HG03196 (cell line): ENCODE measurements around the gene BCKDHB.
A peak's percentile ranks its signal among the peaks of the same experiment; 100 is the strongest.

Source experiments
- ATAC-seq: cut with Tn5 transposase; IDR thresholded peaks from one replicate; pipeline ENCODE4 v1.9.1; 2021; ENCODE audit not compliant: unreplicated experiment

The BCKDHB gene

DNA sequence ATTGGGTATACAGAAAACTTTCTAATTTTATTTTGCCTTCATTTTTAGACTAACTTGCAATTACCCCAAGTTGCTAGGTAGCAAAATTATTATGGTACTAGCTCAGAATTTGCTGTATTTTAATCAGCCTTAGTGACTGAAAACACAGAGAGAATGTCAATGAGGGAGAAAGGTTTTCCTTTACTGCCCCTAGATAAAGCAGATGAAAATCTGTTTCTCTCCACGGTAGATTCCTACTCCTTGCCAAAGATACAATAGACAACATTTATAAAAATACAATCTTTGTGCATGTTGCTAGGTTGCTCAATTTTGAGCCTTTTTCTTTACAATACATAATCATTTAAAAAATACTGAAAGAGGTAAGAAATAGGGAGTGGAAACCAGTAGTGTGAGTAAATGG lies 222.2 kb downstream of the BCKDHB start:
- no peak for ATAC-seq

DNA sequence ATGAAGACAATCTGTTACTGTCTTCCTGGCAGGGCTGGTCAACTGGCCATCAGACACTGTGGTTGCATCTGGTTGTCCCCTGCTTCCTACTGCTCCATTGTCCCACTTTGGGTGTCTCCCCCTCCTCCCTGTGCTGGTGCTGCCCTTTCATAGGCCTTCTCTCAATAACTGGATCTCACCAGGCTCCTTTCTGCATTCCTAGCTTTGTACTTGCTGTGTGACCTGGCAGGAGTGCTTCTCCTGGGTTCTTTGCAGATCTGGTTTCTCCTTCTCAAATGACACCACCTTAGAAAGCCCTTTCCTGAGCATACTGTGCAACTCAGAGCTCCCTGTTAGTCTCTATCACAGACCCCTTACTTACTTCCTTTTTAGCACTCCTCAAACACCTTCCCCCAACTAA lies 223.0 kb downstream of the BCKDHB start:
- no peak for ATAC-seq

DNA sequence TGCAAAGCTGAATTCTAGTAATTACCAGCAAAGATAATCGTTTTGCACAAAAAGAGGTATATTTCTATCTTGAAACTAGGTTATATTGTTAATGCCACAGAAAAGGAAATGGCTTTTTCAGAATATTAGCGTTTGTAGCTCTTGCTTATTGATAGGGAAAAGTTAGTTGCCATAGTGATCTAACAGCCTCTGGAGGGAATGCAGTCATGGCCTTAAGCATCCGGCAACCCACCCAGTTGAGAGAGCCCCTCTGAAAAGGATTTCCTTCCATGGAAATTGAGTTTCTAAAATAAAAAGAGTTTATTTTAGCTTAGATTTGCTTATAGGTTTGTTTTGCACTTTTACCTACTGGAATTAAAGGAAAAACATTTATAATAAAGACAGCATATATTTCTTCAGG lies 224.5 kb downstream of the BCKDHB start:
- no peak for ATAC-seq

DNA sequence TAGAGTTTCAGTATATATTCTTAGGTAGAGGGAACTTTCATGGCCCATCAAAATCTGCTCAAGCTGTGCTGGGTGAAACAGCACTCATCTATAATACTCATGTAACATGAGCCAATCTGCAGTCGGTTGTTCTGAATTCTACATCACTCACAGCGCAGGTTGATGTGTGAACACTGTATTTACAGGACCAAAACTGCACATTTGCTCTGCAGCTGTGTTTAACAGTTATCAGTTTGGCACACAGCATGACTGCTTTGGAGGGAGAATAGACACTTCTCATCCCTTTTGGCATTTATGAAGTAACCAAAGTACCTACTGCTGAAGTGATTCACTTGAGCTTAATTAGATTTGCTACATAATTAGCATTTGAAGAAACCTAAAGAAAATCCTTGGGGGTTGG lies 225.1 kb downstream of the BCKDHB start:
- ATAC-seq, result no peak

DNA sequence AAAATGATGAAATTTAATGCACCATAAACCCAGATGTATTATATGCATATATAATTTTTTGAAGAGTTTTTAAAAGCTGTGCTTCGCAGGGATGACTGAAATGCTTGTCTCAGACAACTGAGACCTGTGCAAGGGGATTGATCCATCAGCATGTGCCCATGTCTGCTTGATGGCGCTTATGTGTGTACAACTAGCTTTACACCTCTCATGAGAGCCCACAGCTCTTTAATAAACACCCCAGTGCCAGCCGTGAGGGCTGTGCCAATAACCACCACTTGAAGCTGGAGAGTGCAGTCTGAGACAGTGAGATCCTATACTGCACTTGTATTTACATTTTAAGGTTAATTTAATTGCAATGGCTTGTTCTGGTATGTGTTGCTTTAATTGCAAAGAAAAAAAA lies 225.5 kb downstream of the BCKDHB start:
- ATAC-seq, result no peak

DNA sequence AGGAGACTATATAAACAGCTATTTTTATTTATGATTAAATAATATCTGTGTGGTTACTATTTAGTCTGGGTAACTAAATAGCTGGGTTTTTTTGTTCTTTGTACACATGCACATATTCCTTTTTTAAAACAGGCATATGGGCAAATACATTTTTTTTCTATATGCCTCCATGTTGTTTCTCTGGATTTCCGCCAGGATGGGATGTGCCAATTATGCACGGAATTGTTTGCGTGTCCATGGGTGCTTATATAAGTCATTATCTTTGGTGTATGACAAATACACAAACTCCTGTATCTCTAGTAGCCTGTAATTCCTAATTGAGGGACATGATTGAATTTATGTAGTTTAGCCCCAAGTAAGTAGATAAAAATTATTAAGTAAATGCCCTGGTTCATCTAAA lies 226.9 kb downstream of the BCKDHB start:
- ATAC-seq, result no peak

DNA sequence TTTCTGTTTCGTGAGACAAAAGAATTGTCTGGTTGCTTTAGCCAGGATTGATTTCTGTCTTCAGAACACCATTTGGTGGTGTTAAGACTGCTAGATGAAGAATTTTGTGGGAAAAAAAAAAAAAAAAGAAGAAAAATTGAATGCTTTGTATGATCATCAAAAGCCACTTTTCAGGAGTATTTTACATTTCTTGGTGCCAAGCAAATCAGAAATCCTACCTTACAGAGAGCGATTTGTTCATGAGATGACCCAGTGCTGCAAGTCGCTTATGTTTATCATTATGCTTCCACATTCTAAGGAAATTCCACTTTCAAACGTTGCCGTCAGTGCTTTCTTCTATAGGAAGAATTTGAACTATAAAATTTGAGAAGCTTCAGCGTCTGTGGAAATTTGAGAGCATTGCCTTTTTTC lies 228.7 kb downstream of the BCKDHB start:
- ATAC-seq, result no peak

DNA sequence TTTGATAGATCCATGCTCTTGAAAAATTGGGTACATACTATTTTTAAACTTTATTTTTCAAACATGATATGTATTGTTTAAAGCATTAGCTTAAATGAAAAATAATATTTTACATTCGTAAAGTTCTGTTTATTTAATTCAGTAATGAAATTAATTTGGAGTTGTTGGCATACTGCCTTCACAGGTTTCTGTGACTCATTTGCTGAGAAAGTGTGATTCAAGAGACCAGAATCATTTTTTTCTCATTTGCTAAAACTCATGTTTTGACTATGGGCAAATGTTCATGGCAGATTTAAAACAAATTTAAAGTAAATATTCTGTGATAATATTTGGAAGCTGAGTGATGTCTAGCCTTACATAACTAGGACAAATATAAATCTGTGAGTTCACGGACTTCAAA lies 230.4 kb downstream of the BCKDHB start:
- no peak for ATAC-seq

DNA sequence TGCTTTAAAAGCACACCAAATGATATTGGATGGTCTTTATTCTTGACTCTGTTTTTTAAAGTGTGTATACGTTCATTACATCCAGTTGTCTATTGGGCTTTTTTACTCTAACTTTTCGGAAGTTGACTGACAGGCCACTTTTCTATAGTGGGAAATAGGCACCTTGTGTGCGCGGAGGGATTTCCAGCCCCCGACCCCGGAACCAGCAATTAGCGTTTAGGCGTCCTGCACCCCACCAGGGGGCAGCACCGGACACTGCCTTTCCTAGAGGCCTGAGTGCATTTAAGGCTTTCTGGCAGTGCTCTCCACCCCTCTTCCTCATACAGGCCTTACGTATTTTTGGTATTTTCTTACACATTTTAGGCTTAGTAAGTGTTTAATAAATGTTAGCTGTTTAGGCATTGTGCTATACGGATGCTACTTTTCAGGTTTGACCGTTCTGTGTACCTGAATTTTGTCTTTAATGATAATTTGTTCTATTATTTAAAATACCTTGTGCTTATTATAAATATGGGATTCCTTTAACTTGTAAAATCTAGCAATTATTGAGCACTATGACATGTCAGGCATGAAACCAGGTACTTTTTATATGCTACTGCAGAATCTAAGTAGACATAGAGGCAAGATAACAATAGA lies 231.8 kb downstream of the BCKDHB start:
- ATAC-seq, result peak; percentile 95

DNA sequence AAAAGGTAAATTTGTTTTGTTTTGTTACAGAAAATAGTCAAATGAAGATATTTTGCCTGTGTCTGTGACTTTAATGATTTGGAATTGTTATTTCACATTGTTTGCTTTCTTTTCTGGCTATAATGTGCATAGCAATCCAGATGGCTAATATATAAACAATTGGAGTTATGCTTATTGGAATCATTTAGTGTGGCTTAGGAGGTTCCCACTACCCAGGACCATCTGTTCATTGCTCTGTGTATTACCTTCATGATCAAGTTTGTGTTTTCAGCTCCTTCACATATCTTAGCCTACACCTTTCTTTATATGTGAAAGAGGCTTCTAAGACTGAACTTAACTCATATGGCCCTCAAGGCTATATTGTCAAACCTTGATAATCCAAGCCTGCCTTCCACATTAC lies 232.9 kb downstream of the BCKDHB start:
- no peak for ATAC-seq

DNA sequence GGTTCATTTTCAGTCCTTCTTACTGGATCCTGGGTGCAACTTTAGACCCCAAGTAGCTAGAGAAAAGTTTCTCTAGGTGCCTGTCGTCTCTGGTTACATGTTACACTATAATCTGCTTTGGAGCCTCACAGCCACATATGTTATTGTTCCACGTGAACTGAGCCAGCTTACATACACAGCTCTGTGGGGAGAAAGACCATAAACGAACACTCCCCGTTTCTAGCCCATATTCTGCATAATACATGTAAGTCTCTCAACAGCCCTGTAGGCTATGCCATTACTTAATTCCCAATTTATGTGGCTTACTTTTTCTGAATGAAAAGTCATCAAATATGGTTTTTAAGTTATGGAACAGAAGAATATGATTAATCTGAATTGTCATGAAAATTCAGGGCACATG lies 233.8 kb downstream of the BCKDHB start:
- no peak for ATAC-seq

DNA sequence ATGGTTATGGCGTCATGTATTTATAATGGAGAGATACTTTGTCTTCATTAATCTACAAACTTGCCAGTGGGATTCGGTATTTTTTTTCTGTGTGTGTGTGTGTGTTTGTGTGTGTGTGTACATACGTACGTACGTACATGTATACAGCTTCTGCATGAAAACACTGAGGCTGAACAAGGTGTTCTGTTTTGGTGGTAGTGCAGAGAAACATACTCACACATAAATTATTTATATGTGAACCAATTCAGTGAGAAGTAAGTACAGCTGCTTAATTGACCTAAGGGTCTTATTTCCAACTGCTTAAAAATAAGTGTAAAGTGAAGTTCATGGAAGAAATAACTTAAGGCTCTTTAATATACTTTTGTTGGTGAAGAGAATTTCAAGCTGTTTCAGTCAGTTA lies 234.2 kb downstream of the BCKDHB start:
- ATAC-seq, result no peak

DNA sequence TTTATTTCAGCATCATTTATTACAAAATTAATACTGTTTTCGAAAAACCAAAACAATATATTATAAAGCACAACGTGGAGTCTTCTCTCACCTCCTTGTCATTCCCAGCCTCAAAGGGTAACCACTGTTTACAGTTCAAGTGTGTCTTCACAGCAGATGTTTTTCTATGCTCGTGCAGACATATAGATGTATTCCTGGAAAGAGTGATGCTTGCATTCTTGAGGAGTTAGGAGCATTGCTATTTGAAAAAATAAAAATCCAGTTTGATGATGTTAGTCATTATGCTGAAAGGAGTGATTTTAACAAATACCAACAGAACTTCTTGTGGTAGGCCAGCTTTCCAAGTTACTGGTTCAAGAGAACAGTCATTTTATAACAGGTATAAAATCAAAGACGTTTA lies 234.9 kb downstream of the BCKDHB start:
- ATAC-seq, result no peak

DNA sequence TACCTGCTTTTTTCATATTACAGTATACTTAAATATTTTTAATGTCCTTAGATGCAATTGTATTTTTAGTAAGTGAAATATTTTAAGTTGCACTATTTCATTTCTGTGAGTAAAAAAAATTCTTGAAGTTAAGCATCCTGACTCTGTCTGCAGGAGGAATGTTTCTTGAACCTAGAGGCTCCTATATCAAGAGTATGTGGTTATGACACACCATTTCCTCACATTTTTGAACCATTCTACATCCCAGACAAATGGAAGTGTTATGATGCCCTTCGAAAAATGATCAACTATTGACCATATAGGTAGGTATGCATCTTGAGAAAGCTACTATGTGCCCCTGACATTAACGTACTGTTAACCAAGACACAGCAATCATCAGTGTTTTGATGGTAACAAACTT lies 237.0 kb downstream of the BCKDHB start:
- ATAC-seq, result no peak

DNA sequence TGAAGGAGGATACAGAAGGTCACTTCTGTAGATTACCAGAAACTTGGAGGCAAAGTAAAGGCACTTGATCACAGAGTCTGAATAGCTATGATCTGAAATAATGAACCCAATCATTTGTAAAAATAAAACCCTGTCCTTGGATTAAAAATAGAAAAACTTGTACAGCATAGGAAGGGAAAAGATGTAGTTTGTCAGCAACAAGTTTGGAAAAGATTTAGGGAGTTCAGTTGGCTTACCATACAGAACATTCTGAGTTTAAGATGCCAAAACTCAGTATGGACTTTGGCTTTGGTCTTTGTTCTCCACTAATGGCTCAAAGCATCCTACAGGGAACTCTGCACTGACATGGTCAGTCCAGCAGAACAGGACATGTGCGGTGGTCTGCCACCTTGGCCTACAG lies 240.6 kb downstream of the BCKDHB start:
- ATAC-seq, result no peak

DNA sequence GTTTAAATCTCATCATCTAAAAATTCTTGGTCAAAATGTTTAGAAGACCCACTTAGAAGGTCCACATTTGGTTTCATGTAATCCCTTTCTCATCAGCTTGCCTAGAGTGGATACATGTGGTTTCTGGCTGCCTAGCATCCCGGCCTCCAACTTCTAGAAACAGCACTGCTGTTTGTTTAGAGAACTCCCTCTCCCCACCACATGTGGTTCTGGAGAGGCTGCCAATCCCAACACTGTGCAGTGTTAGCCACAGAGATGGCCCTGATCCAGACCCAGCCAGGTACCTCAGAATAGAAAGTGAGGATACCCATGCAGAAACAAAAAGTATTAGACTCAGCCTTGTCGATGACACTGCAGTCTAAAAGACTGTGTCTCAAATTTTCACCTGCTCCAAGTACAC lies 241.8 kb downstream of the BCKDHB start:
- no peak for ATAC-seq

DNA sequence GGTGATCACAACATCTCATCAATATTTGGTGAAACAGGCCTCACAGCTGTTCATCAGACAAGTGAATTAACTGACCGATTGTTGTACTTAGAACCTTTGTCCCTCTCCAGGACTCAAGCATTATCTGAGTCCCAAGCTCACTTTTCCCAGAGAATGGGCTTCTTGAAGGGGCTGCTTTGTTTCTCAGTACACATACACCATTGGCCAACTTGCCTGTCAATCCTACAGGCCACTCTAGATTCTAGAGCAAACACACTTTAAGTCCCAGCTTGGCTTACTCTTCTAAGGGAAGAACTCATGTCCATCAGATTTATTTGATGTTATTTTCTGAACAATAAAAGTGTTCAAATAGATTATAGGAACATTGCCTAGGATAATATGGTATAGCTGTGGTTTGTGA lies 249.5 kb downstream of the BCKDHB start:
- ATAC-seq, result no peak

DNA sequence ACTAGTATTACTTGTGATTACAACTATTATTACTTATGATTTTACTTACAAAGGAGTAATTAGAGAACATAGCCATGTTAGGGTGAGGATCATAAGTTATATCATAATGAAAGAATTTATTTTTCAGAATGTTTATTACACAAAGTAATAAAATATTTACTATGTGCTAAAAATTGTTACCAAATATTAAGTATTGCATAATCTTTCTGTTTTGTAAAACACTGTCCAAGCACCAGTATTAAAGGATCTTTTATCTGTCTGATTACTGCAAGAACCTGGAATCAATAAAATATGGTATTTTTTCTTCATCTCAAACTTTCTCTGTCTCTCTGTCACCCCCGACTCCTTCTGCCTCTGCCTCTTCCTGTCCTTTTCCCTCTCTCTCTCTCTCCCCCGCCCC lies 250.1 kb downstream of the BCKDHB start:
- ATAC-seq, result no peak

DNA sequence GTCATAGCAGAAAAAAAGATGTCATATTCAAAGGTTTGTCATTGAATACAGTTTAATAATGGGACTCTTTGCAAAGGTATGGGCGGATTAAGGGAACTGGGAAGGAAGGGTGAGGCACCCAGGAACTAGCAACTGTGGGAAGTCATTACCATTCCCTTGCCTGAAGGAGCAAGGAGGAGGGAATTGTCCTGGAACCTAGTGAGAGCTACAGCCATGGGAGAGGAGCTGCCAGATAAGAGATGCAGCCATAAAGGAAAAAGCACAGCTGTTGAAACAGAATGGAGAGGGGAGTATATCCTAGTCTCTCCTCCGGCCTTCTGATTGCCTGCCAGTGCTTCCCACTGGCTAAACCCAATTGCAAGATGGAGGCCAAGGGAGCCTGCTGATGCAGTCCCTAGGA lies 250.6 kb downstream of the BCKDHB start:
- ATAC-seq, result no peak

DNA sequence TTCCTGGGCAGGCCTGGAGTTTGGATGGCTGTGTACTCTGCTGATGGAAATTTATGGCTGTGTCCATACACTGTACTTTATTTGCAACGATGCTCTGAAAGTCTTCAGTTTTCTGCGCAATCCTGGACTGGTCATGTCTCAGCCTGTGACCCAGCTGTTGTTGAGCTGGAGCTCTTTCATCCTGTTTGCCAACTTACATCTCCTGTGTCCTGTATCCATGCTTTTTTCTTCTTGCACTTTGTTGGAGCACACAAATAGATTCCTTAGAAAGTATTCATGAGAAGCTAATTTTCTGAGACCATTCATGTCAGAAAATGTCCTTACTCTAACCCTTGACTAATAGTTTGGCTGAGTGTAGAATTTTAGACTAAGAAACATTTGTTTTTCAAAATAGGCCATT lies 251.2 kb downstream of the BCKDHB start:
- no peak for ATAC-seq

DNA sequence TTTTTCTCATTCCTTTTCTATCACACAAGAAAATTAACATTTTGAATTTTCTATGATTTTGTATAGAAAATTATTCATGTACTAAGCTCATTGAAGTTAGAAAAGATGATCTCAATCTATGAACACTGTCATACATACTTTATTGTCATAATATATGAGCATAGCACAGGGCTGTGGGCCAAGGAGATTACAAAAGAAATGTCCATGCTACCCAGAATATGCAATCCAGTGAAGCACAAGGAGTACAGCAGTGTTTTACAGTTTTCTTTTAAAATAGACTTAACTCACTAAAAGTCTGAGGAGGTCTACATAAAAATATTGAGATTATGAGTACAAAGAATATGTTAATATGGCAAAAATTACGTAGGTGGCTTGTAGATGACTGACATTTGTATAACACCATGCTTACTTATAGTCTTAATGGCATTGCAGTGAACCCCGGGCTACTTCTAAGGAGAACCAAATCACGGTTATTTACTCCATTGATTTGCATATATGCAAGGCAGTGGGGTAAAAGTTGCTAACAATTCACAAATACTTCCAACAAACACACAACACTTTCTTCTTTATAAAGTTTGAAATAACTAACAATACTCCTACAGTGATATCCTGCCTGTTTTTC lies 257.1 kb downstream of the BCKDHB start:
- ATAC-seq, result no peak

DNA sequence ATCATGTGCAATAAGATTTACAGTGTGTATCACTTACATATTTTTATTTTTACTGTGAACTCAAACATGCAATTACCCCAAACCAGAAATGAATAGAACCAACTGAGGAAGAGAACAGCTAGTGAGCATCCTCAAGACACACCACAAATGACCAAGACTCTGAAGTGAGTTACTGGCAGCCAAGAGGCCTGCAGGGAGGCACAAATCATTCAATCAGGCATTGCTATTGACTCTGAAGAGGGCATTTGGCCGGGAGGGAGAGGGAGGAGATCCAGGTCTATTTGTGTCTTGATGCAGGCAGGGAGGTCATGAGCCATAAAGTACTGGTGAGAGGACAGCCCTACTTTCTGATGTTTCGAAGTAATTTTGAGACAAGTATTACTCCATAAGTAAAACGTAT lies 257.7 kb downstream of the BCKDHB start:
- ATAC-seq, result no peak

DNA sequence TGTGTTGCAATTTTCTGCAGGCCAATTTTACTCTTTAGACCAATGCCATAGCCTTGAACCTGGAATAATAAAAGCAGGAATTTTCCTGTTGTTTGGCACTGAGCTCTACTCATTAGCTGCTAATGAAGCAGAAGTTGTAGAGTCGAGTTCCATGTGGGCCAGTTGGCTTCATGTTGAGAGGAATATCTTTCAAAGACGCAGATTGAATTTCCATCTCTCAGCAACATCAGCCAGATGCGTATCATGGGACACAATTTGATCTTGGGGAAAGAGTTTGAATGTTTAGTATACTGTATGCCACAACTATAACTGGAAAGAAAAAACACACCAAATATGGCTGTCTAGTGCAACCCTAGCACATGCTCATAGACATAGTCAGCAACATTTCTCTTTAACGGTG lies 259.6 kb downstream of the BCKDHB start:
- no peak for ATAC-seq
